ENCODE results near the gene ZC3H14.

DNA sequence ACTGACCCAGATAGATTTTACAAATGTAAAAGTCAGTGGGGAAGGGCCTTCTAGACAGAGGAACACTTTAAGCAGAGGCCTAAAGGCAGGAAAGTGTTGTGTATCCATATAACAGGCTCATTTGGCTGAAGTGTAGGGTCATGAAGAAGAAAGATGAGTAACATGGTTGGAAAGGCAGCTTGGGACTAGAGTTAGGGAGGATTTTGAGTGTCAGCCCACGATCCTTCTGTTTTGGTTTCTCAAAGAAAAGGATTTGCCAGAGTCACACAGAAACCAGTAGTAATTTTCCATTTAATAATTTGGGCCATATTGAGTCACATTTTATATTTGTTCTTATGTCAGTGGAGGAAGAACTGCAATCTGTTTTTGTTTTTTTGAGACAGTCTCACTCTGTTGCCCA is 76.4 kb downstream of the ZC3H14 start:
- TF ChIP-seq, protein P1, sequence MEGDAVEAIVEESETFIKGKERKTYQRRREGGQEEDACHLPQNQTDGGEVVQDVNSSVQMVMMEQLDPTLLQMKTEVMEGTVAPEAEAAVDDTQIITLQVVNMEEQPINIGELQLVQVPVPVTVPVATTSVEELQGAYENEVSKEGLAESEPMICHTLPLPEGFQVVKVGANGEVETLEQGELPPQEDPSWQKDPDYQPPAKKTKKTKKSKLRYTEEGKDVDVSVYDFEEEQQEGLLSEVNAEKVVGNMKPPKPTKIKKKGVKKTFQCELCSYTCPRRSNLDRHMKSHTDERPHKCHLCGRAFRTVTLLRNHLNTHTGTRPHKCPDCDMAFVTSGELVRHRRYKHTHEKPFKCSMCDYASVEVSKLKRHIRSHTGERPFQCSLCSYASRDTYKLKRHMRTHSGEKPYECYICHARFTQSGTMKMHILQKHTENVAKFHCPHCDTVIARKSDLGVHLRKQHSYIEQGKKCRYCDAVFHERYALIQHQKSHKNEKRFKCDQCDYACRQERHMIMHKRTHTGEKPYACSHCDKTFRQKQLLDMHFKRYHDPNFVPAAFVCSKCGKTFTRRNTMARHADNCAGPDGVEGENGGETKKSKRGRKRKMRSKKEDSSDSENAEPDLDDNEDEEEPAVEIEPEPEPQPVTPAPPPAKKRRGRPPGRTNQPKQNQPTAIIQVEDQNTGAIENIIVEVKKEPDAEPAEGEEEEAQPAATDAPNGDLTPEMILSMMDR (IDR thresholded peaks at IDR 0.05) = no peak
- TF ChIP-seq POLR2A (IDR thresholded peaks at IDR 0.05) = no peak

All from body of pancreas (tissue), 4 donors.